ENCODE measurements around the gene DNAJC16.

DNA sequence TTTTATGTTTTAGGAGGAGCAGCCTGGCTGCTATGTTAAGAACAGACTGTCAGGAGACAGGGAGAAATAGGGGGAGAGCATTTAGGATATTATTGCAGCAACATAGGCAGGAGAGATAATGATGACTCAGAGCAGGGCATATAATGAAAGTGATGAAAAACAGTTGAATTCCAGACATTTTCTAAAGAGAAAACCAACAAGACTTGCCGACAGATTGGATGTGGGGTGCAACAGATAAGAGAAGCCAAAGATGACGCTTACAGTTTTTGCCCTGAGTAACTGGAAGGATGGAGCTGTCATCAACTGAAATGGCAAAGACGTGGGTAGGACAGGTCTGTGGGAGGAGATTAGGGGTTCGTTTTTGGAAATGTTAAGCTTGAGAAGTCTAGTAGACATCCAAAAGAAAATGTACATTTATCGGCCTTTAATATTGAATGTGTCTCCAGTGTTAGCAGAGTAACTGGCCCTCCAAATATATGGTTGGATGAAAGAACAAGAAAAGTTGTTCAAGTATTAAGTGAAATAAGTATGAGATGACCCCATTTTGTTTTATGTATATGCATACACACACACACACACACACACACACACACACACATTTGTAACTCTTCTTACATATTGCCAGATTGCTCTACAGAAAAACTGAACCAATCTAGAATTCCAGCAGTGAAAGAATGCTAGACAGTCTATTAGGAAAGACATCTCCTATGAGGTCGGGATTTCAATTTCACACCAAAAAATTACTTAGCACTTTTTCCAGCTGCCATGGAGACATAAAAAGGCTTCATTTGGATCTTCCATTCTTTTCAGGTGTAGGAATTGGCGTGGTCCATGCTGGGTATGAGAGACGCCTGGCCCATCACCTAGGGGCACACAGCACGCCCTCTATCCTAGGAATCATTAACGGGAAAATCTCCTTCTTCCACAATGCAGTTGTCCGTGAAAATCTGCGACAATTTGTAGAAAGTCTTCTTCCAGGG, 17.2 kb downstream of the DNAJC16 start:
- TF ChIP-seq, protein P1, sequence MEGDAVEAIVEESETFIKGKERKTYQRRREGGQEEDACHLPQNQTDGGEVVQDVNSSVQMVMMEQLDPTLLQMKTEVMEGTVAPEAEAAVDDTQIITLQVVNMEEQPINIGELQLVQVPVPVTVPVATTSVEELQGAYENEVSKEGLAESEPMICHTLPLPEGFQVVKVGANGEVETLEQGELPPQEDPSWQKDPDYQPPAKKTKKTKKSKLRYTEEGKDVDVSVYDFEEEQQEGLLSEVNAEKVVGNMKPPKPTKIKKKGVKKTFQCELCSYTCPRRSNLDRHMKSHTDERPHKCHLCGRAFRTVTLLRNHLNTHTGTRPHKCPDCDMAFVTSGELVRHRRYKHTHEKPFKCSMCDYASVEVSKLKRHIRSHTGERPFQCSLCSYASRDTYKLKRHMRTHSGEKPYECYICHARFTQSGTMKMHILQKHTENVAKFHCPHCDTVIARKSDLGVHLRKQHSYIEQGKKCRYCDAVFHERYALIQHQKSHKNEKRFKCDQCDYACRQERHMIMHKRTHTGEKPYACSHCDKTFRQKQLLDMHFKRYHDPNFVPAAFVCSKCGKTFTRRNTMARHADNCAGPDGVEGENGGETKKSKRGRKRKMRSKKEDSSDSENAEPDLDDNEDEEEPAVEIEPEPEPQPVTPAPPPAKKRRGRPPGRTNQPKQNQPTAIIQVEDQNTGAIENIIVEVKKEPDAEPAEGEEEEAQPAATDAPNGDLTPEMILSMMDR (optimal IDR thresholded peaks at IDR 0.05 in 1 of 3, IDR thresholded peaks at IDR 0.05 in 1 of 3, conservative IDR thresholded peaks at IDR 0.05 in 1 of 3; ENCODE audit: extremely low read depth in 1 of 3, insufficient read depth in 2 of 3, low read length in 3 of 3) = no peak
- no peak for TF ChIP-seq EZH2 (IDR thresholded peaks at IDR 0.05; ENCODE audit: low read length)

All from keratinocyte (primary cell).